HG02571 (cell line): ENCODE results near the gene ARHGEF18.
A peak's percentile ranks its signal among the peaks of the same experiment; 100 is the strongest.
"Not testable (repeated sequence)": the region's sequence is repeated elsewhere in the genome, so short reads cannot be mapped to it uniquely, and the experiment has no call there.

Experiments used
- ATAC-seq: cut with Tn5 transposase; IDR thresholded peaks from one replicate; pipeline ENCODE4 v1.9.1; 2021; ENCODE audit warnings: mild to moderate bottlenecking, moderate library complexity; ENCODE audit not compliant: unreplicated experiment

Gene ARHGEF18

GRCh38 chr19:7348587-7349230 is at the start of gene ARHGEF18:
ARHGEF18 (plus strand) TSS chr19:7348937; CDS start chr19:7362891, 13,954 bp downstream.
- ATAC-seq = no peak

- no peak for ATAC-seq
These were observed 47.2 kb upstream of the ARHGEF18 start for GRCh38 chr19:7301525-7301924.

GRCh38 chr19:7303470-7303869 is 45.3 kb upstream of the ARHGEF18 start:
- no peak for ATAC-seq

- ATAC-seq = no peak
These were observed 44.5 kb upstream of the ARHGEF18 start for GRCh38 chr19:7304200-7304599.

- no peak for ATAC-seq
These were observed 41.0 kb upstream of the ARHGEF18 start for GRCh38 chr19:7307590-7308218.

GRCh38 chr19:7308327-7308726 is 40.4 kb upstream of the ARHGEF18 start:
- ATAC-seq = not testable (repeated sequence)

- ATAC-seq = no peak
These were observed 36.8 kb upstream of the ARHGEF18 start for GRCh38 chr19:7311911-7312310.

- no peak for ATAC-seq
These were observed 35.9 kb upstream of the ARHGEF18 start for GRCh38 chr19:7312816-7313215.

- ATAC-seq = no peak
These were observed 30.6 kb upstream of the ARHGEF18 start for GRCh38 chr19:7318176-7318575.

- ATAC-seq = no peak
These were observed 22.4 kb upstream of the ARHGEF18 start for GRCh38 chr19:7326105-7326877.

GRCh38 chr19:7327802-7328201 is 20.9 kb upstream of the ARHGEF18 start:
- no peak for ATAC-seq

GRCh38 chr19:7328647-7329046 is 20.1 kb upstream of the ARHGEF18 start:
- no peak for ATAC-seq

- no peak for ATAC-seq
These were observed 17.3 kb upstream of the ARHGEF18 start for GRCh38 chr19:7331446-7331845.

GRCh38 chr19:7333198-7334118 is 15.3 kb upstream of the ARHGEF18 start:
- ATAC-seq = no peak

GRCh38 chr19:7336321-7336973 is 12.3 kb upstream of the ARHGEF18 start:
- ATAC-seq = no peak

- peak; percentile 73 for ATAC-seq
These were observed 11.2 kb upstream of the ARHGEF18 start for GRCh38 chr19:7337380-7338194.

GRCh38 chr19:7340959-7341837 is 7.5 kb upstream of the ARHGEF18 start:
- no peak for ATAC-seq

- no peak for ATAC-seq
These were observed 6.6 kb upstream of the ARHGEF18 start for GRCh38 chr19:7342143-7342542.
